GM23338 (cell line): ENCODE data around the gene IFNL1. TPM values are rescaled to one million over a fixed set of nuclear protein-coding genes. Genes with fewer than 3 reads are reported as not detected.

Experiments
- ATAC-seq: fragments of 200-7000 bp; cut with Tn5 transposase; 3 replicates; pipeline ENCODE4 v1.9.1; 2020
- DNase-seq: peaks from one replicate; pipeline ENCODE4 v3.0.0-alpha.2; 2015; ENCODE audit warnings: low spot score
- H2AFZ ChIP-seq: fragments of 200-600 bp; sonication (generic); 2 replicates; pipeline ENCODE4 v1.8.0; 2016; ENCODE audit warnings: antibody characterized with exemption, mild to moderate bottlenecking, moderate library complexity
- H3F3A ChIP-seq: fragments of 200-600 bp; sonication (generic); replicated peaks from 2 replicates; pipeline ENCODE4 v1.8.0; 2017; ENCODE audit warnings: antibody characterized with exemption, mixed run types, low read depth
- H3K27ac ChIP-seq: fragments of 200-600 bp; sonication (generic); 2 replicates; pipeline ENCODE4 v1.6.1; 2016; ENCODE audit warnings: low read depth
- H3K27me3 ChIP-seq: fragments of 200-600 bp; sonication (generic); 2 replicates; pipeline ENCODE4 v1.8.0; 2016; ENCODE audit warnings: mild to moderate bottlenecking, mixed run types, moderate library complexity; ENCODE audit not compliant: insufficient read depth
- H3K36me3 ChIP-seq: fragments of 200-600 bp; sonication (generic); 2 replicates; pipeline ENCODE4 v1.8.0; 2016; ENCODE audit warnings: mild to moderate bottlenecking; ENCODE audit not compliant: insufficient read depth
- H3K4me1 ChIP-seq: fragments of 200-600 bp; sonication (generic); 2 replicates; pipeline ENCODE4 v1.8.0; 2016; ENCODE audit warnings: mild to moderate bottlenecking, moderate library complexity; ENCODE audit not compliant: insufficient read depth
- H3K4me2 ChIP-seq: fragments of 200-600 bp; sonication (generic); 2 replicates; pipeline ENCODE4 v1.7.1; 2017; ENCODE audit warnings: mixed run types
- H3K4me3 ChIP-seq: fragments of 200-600 bp; sonication (generic); 2 replicates; pipeline ENCODE4 v1.6.1; 2016; ENCODE audit warnings: mixed run types
- H3K79me2 ChIP-seq: fragments of 200-600 bp; sonication (generic); replicated peaks from 2 replicates; pipeline ENCODE4 v1.8.0; 2017; ENCODE audit warnings: mild to moderate bottlenecking; ENCODE audit not compliant: insufficient read depth
- H3K9me2 ChIP-seq: fragments of 200-600 bp; sonication (generic); 2 replicates; pipeline ENCODE4 v1.8.0; 2017; ENCODE audit not compliant: insufficient read depth
- H4K20me1 ChIP-seq: fragments of 200-600 bp; sonication (generic); replicated peaks from 2 replicates; pipeline ENCODE4 v1.8.0; 2017; ENCODE audit warnings: mild to moderate bottlenecking; ENCODE audit not compliant: insufficient read depth
- H3K27ac Mint-ChIP-seq: 2 replicates; pipeline ENCODE4 v1.8.0; 2020; ENCODE audit warnings: inconsistent platforms, mild to moderate bottlenecking, moderate library complexity, mixed read lengths
- H3K27me3 Mint-ChIP-seq: 3 replicates; pipeline ENCODE4 v1.8.0; 2022; ENCODE audit warnings: low read depth, mild to moderate bottlenecking, moderate library complexity, mixed read lengths, inconsistent platforms; ENCODE audit not compliant: insufficient read depth, poor library complexity
- H3K36me3 Mint-ChIP-seq: 3 replicates; pipeline ENCODE4 v1.8.0; 2021; ENCODE audit warnings: low read depth, mild to moderate bottlenecking, inconsistent platforms, moderate library complexity, mixed read lengths
- H3K4me1 Mint-ChIP-seq: 3 replicates; pipeline ENCODE4 v1.8.0; 2020; ENCODE audit warnings: mild to moderate bottlenecking, inconsistent platforms, mixed read lengths
- H3K4me3 Mint-ChIP-seq: 3 replicates; pipeline ENCODE4 v1.8.0; 2021; ENCODE audit warnings: moderate library complexity, mild to moderate bottlenecking, inconsistent platforms, mixed read lengths
- H3K9me3 Mint-ChIP-seq: 3 replicates; pipeline ENCODE4 v1.8.0; 2020; ENCODE audit warnings: moderate library complexity, mild to moderate bottlenecking, inconsistent platforms, mixed read lengths
- JUNB ChIP-seq: IDR thresholded peaks from one replicate; pipeline ENCODE4 v1.6.1; 2016; ENCODE audit warnings: antibody characterized with exemption; ENCODE audit not compliant: unreplicated experiment
- ZNF331 ChIP-seq: fragments of 250-450 bp; sonication (Bioruptor Pico); IDR thresholded peaks from 2 replicates; pipeline ENCODE4 v1.5.0; 2020; ENCODE audit warnings: low read depth, mild to moderate bottlenecking, moderate library complexity
- polyA plus RNA-seq: library from polyadenylated mRNA; unstranded; fragments of >200 nt; fragmentation: Nextera tagmentation; extraction: Ambion mirVana; gene quantifications from 2 replicates; pipeline ENCODE4 v1.2.1, GENCODE V29; 2016
- total RNA-seq: library from RNA; depleted of rRNA; stranded (reverse); fragments of >200 nt; shearing (Covaris generic); gene quantifications from 2 replicates; pipeline ENCODE4 v1.2.3, GENCODE V29; 2014
- TF ChIP-seq, protein P1 (sequence below): fragments of 250-450 bp; sonication (Bioruptor Pico); IDR thresholded peaks from 2 replicates; pipeline ENCODE4 v1.5.0; 2020; ENCODE audit warnings: mild to moderate bottlenecking, moderate library complexity
- TF ChIP-seq, protein P2 (sequence below), 2 experiments: fragments of 200-600 bp in 1 of 2; sonication (generic) in 1 of 2; conservative IDR thresholded peaks; 2 replicates each; pipeline versions ENCODE4 v1.5.1 to v1.6.1; 2016 to 2017; ENCODE audit warnings: antibody characterized with exemption in 2 of 2, low read depth in 2 of 2, mild to moderate bottlenecking in 2 of 2, moderate library complexity in 1 of 2
- TF ChIP-seq, protein P3 (sequence below): IDR thresholded peaks from 2 replicates; pipeline ENCODE4 v1.6.1; 2016; ENCODE audit warnings: antibody characterized with exemption

Gene IFNL1
- total and polyA plus RNA-seq, 2 experiments from 2014 or later, result not detected

DNA sequence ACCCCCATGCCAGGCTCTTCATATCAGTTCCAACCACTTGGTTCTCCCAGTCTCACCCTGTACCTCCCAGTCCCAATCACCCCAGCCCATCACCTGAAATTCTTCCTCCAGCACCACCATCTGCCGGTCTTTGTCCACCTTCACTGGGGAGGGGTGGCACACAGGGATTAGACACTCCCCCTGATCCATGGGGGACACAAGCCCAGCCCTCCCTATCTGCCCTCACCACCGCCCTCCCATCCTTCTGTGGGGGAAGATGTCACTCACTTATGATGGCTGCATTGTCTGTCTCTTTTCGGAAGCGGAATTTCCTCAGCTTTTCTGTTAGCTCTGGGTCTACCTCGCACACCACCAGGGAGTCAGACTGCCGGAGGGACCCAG is 39.0 kb downstream of the IFNL1 start:
- TF ChIP-seq, protein P1, sequence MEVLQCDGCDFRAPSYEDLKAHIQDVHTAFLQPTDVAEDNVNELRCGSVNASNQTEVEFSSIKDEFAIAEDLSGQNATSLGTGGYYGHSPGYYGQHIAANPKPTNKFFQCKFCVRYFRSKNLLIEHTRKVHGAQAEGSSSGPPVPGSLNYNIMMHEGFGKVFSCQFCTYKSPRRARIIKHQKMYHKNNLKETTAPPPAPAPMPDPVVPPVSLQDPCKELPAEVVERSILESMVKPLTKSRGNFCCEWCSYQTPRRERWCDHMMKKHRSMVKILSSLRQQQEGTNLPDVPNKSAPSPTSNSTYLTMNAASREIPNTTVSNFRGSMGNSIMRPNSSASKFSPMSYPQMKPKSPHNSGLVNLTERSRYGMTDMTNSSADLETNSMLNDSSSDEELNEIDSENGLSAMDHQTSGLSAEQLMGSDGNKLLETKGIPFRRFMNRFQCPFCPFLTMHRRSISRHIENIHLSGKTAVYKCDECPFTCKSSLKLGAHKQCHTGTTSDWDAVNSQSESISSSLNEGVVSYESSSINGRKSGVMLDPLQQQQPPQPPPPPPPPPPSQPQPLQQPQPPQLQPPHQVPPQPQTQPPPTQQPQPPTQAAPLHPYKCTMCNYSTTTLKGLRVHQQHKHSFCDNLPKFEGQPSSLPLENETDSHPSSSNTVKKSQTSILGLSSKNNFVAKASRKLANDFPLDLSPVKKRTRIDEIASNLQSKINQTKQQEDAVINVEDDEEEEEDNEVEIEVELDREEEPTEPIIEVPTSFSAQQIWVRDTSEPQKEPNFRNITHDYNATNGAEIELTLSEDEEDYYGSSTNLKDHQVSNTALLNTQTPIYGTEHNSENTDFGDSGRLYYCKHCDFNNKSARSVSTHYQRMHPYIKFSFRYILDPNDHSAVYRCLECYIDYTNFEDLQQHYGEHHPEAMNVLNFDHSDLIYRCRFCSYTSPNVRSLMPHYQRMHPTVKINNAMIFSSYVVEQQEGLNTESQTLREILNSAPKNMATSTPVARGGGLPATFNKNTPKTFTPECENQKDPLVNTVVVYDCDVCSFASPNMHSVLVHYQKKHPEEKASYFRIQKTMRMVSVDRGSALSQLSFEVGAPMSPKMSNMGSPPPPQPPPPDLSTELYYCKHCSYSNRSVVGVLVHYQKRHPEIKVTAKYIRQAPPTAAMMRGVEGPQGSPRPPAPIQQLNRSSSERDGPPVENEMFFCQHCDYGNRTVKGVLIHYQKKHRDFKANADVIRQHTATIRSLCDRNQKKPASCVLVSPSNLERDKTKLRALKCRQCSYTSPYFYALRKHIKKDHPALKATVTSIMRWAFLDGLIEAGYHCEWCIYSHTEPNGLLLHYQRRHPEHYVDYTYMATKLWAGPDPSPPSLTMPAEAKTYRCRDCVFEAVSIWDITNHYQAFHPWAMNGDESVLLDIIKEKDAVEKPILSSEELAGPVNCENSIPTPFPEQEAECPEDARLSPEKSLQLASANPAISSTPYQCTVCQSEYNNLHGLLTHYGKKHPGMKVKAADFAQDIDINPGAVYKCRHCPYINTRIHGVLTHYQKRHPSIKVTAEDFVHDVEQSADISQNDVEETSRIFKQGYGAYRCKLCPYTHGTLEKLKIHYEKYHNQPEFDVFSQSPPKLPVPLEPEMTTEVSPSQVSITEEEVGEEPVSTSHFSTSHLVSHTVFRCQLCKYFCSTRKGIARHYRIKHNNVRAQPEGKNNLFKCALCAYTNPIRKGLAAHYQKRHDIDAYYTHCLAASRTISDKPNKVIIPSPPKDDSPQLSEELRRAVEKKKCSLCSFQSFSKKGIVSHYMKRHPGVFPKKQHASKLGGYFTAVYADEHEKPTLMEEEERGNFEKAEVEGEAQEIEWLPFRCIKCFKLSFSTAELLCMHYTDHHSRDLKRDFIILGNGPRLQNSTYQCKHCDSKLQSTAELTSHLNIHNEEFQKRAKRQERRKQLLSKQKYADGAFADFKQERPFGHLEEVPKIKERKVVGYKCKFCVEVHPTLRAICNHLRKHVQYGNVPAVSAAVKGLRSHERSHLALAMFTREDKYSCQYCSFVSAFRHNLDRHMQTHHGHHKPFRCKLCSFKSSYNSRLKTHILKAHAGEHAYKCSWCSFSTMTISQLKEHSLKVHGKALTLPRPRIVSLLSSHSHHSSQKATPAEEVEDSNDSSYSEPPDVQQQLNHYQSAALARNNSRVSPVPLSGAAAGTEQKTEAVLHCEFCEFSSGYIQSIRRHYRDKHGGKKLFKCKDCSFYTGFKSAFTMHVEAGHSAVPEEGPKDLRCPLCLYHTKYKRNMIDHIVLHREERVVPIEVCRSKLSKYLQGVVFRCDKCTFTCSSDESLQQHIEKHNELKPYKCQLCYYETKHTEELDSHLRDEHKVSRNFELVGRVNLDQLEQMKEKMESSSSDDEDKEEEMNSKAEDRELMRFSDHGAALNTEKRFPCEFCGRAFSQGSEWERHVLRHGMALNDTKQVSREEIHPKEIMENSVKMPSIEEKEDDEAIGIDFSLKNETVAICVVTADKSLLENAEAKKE (CRISPR knock-in tag), result no peak
- TF ChIP-seq ZNF331 (no peak), JUNB (no peak)
- TF ChIP-seq, protein P2, sequence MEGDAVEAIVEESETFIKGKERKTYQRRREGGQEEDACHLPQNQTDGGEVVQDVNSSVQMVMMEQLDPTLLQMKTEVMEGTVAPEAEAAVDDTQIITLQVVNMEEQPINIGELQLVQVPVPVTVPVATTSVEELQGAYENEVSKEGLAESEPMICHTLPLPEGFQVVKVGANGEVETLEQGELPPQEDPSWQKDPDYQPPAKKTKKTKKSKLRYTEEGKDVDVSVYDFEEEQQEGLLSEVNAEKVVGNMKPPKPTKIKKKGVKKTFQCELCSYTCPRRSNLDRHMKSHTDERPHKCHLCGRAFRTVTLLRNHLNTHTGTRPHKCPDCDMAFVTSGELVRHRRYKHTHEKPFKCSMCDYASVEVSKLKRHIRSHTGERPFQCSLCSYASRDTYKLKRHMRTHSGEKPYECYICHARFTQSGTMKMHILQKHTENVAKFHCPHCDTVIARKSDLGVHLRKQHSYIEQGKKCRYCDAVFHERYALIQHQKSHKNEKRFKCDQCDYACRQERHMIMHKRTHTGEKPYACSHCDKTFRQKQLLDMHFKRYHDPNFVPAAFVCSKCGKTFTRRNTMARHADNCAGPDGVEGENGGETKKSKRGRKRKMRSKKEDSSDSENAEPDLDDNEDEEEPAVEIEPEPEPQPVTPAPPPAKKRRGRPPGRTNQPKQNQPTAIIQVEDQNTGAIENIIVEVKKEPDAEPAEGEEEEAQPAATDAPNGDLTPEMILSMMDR (conservative IDR thresholded peaks at IDR 0.05; ENCODE audit: low read depth in 2 of 2), result no peak
- TF ChIP-seq, protein P3, sequence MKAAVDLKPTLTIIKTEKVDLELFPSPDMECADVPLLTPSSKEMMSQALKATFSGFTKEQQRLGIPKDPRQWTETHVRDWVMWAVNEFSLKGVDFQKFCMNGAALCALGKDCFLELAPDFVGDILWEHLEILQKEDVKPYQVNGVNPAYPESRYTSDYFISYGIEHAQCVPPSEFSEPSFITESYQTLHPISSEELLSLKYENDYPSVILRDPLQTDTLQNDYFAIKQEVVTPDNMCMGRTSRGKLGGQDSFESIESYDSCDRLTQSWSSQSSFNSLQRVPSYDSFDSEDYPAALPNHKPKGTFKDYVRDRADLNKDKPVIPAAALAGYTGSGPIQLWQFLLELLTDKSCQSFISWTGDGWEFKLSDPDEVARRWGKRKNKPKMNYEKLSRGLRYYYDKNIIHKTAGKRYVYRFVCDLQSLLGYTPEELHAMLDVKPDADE, result no peak
- no peaks in the 10 kb centered on the region for H3K4me1 ChIP-seq
- no peak for DNase-seq
- no peak overlapping the region for H3K4me2 ChIP-seq
- peak overlapping the region; percentile 52; the same call in 1 of the 2 replicates for H2AFZ ChIP-seq
- H3F3A ChIP-seq, result no peaks in the 10 kb centered on the region
- H3K9me2 ChIP-seq, result no peaks in the 10 kb centered on the region
- no peaks in the 10 kb centered on the region for H4K20me1 ChIP-seq
- peaks cover 3% of the 10 kb centered on the region; the same call in 1 of the 3 replicates for H3K4me1 Mint-ChIP-seq
- ATAC-seq, result no peak
- H3K4me3 Mint-ChIP-seq, result no peak overlapping the region
- H3K79me2 ChIP-seq, result no peaks in the 10 kb centered on the region
- H3K36me3 Mint-ChIP-seq, result no peaks in the 10 kb centered on the region
- no peak overlapping the region for H3K4me3 ChIP-seq
- no peaks in the 10 kb centered on the region for H3K27me3 ChIP-seq
- H3K27ac Mint-ChIP-seq, result no peak overlapping the region; the same call in 1 of the 2 replicates
- peaks cover 20% of the 10 kb centered on the region for H3K27me3 Mint-ChIP-seq
- H3K36me3 ChIP-seq, result no peaks in the 10 kb centered on the region
- no peaks in the 10 kb centered on the region for H3K9me3 Mint-ChIP-seq
- H3K27ac ChIP-seq, result no peak overlapping the region
